Measurements from ENCODE around the gene GLI1.
A peak's percentile ranks its signal among the peaks of the same experiment; 100 is the strongest.

GLI1 gene

GRCh38 chr12:57461276-57461916, 1.8 kb downstream of the GLI1 start:
- DNase-seq (ENCODE audit: low read depth in 2 of 2): peak in 1 of 2 donors; percentile 45

- DNase-seq (ENCODE audit: low read depth in 2 of 2): no peak
These were observed 2.3 kb downstream of the GLI1 start for GRCh38 chr12:57461917-57462250.

GRCh38 chr12:57462251-57462911, 2.8 kb downstream of the GLI1 start:
- peak; percentile 76 to 82 for DNase-seq (ENCODE audit: low read depth in 2 of 2)

GRCh38 chr12:57462912-57463253, 3.3 kb downstream of the GLI1 start:
- no peak for DNase-seq (ENCODE audit: low read depth in 2 of 2)

- DNase-seq (ENCODE audit: low read depth in 2 of 2): no peak
These were observed 5.0 kb downstream of the GLI1 start for GRCh38 chr12:57464569-57464968.

GRCh38 chr12:57465030-57465746, 5.6 kb downstream of the GLI1 start:
- no peak for DNase-seq (ENCODE audit: low read depth in 2 of 2)

- no peak for DNase-seq (ENCODE audit: low read depth in 2 of 2)
These were observed 6.3 kb downstream of the GLI1 start for GRCh38 chr12:57465747-57466505.

- DNase-seq (ENCODE audit: low read depth in 2 of 2): no peak
These were observed 7.8 kb downstream of the GLI1 start for GRCh38 chr12:57467212-57467874.

GRCh38 chr12:57467915-57468314, 8.3 kb downstream of the GLI1 start:
- no peak for DNase-seq (ENCODE audit: low read depth in 2 of 2)

- no peak for DNase-seq (ENCODE audit: low read depth in 2 of 2)
These were observed 9.9 kb downstream of the GLI1 start for GRCh38 chr12:57469296-57470164.

GRCh38 chr12:57470286-57470969, 10.8 kb downstream of the GLI1 start:
- no peak for DNase-seq (ENCODE audit: low read depth in 2 of 2)

GRCh38 chr12:57470970-57471656, 11.5 kb downstream of the GLI1 start:
- DNase-seq (ENCODE audit: low read depth in 2 of 2): no peak

GRCh38 chr12:57471661-57472060, 12.1 kb downstream of the GLI1 start:
- DNase-seq (ENCODE audit: low read depth in 2 of 2): no peak

- DNase-seq (ENCODE audit: low read depth in 2 of 2): no peak
These were observed 12.8 kb downstream of the GLI1 start for GRCh38 chr12:57472391-57472790.

GRCh38 chr12:57473392-57473791, 13.8 kb downstream of the GLI1 start:
- DNase-seq (ENCODE audit: low read depth in 2 of 2): no peak

GRCh38 chr12:57473886-57474285, 14.3 kb downstream of the GLI1 start:
- no peak for DNase-seq (ENCODE audit: low read depth in 2 of 2)

GRCh38 chr12:57474430-57474829, 14.8 kb downstream of the GLI1 start:
- DNase-seq (ENCODE audit: low read depth in 2 of 2): no peak

- DNase-seq (ENCODE audit: low read depth in 2 of 2): no peak
These were observed 15.3 kb downstream of the GLI1 start for GRCh38 chr12:57474862-57475261.

GRCh38 chr12:57475271-57476161, 15.9 kb downstream of the GLI1 start:
- no peak for DNase-seq (ENCODE audit: low read depth in 2 of 2)
